Measurements from ENCODE around the gene ITGB6.

The ITGB6 gene

DNA sequence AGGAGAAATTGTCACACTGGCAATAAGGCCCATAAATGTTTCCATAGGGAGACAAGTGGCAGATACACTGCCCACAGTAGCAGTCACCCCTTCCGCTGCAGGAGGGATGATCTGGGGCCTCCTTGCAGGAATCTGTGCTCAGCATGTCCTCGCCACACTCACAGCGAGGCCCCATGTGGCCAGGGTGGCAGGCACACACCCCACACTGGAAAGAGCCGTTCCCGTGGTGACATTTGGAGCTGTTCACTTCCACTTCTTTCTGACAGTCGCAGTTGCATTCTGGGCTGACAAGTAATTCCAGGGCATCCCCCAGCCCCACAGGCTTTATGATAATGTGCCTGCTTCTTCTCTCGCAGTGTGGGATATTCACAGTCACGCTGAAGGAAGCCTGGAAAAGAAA lies 62.6 kb downstream of the ITGB6 start:
- TF ChIP-seq, protein P1, sequence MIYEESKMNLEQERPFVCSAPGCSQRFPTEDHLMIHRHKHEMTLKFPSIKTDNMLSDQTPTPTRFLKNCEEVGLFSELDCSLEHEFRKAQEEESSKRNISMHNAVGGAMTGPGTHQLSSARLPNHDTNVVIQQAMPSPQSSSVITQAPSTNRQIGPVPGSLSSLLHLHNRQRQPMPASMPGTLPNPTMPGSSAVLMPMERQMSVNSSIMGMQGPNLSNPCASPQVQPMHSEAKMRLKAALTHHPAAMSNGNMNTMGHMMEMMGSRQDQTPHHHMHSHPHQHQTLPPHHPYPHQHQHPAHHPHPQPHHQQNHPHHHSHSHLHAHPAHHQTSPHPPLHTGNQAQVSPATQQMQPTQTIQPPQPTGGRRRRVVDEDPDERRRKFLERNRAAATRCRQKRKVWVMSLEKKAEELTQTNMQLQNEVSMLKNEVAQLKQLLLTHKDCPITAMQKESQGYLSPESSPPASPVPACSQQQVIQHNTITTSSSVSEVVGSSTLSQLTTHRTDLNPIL (CRISPR knock-in tag; IDR thresholded peaks at IDR 0.05; ENCODE audit: low read depth) = no peak
- TF ChIP-seq RARB (CRISPR knock-in tag; IDR thresholded peaks at IDR 0.05) (no peak), ZC3H10 (CRISPR knock-in tag; IDR thresholded peaks at IDR 0.05) (no peak), ZNF8 (CRISPR knock-in tag; IDR thresholded peaks at IDR 0.05) (no peak), ZNF565 (CRISPR knock-in tag; conservative IDR thresholded peaks at IDR 0.05; ENCODE audit: low read depth) (no peak), ARNTL (CRISPR knock-in tag; IDR thresholded peaks at IDR 0.05; ENCODE audit: borderline replicate concordance, low read depth) (no peak), GLIS3 (CRISPR knock-in tag; IDR thresholded peaks at IDR 0.05) (no peak), TOX (CRISPR knock-in tag; IDR thresholded peaks at IDR 0.05; ENCODE audit: borderline replicate concordance) (no peak), ZFP30 (CRISPR knock-in tag; IDR thresholded peaks at IDR 0.05) (no peak)
- TF ChIP-seq, protein P2, sequence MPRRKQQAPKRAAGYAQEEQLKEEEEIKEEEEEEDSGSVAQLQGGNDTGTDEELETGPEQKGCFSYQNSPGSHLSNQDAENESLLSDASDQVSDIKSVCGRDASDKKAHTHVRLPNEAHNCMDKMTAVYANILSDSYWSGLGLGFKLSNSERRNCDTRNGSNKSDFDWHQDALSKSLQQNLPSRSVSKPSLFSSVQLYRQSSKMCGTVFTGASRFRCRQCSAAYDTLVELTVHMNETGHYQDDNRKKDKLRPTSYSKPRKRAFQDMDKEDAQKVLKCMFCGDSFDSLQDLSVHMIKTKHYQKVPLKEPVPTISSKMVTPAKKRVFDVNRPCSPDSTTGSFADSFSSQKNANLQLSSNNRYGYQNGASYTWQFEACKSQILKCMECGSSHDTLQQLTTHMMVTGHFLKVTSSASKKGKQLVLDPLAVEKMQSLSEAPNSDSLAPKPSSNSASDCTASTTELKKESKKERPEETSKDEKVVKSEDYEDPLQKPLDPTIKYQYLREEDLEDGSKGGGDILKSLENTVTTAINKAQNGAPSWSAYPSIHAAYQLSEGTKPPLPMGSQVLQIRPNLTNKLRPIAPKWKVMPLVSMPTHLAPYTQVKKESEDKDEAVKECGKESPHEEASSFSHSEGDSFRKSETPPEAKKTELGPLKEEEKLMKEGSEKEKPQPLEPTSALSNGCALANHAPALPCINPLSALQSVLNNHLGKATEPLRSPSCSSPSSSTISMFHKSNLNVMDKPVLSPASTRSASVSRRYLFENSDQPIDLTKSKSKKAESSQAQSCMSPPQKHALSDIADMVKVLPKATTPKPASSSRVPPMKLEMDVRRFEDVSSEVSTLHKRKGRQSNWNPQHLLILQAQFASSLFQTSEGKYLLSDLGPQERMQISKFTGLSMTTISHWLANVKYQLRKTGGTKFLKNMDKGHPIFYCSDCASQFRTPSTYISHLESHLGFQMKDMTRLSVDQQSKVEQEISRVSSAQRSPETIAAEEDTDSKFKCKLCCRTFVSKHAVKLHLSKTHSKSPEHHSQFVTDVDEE (CRISPR knock-in tag; IDR thresholded peaks at IDR 0.05) = no peak
- ATAC-seq = no peak

DNA sequence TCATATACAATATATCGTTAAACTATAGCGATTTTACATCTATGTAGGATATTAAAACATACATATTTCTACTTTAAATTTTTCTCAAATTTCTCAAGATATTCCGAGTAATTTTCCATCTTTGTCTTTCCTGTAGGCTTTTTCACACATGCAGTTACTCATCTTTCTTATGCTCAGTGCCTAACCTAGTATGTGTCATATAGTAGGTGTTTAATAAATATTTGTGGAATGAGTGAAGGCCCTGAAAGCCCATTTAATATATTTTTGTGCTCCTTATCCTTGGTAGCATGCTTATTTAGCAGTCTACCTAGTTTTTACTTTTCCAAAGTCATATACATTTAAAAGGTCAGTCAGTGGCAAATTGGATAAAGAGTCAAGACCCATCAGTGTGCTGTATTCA lies 67.3 kb downstream of the ITGB6 start:
- no peak for ATAC-seq

More for the DNA sequence above, 67.3 kb downstream of the ITGB6 start:
- TF ChIP-seq CSDC2 (CRISPR knock-in tag; IDR thresholded peaks at IDR 0.05) = no peak
- TF ChIP-seq OSR1 (CRISPR knock-in tag; IDR thresholded peaks at IDR 0.05) = no peak
- no peak for TF ChIP-seq ZFP3 (CRISPR knock-in tag; IDR thresholded peaks at IDR 0.05)
- TF ChIP-seq, protein P3, sequence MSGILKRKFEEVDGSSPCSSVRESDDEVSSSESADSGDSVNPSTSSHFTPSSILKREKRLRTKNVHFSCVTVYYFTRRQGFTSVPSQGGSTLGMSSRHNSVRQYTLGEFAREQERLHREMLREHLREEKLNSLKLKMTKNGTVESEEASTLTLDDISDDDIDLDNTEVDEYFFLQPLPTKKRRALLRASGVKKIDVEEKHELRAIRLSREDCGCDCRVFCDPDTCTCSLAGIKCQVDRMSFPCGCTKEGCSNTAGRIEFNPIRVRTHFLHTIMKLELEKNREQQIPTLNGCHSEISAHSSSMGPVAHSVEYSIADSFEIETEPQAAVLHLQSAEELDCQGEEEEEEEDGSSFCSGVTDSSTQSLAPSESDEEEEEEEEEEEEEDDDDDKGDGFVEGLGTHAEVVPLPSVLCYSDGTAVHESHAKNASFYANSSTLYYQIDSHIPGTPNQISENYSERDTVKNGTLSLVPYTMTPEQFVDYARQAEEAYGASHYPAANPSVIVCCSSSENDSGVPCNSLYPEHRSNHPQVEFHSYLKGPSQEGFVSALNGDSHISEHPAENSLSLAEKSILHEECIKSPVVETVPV (CRISPR knock-in tag; IDR thresholded peaks at IDR 0.05) = no peak
- TF ChIP-seq ISL1 (CRISPR knock-in tag; IDR thresholded peaks at IDR 0.05) = no peak
- no peak for TF ChIP-seq GLIS3 (CRISPR knock-in tag; IDR thresholded peaks at IDR 0.05)
- TF ChIP-seq, protein P4, sequence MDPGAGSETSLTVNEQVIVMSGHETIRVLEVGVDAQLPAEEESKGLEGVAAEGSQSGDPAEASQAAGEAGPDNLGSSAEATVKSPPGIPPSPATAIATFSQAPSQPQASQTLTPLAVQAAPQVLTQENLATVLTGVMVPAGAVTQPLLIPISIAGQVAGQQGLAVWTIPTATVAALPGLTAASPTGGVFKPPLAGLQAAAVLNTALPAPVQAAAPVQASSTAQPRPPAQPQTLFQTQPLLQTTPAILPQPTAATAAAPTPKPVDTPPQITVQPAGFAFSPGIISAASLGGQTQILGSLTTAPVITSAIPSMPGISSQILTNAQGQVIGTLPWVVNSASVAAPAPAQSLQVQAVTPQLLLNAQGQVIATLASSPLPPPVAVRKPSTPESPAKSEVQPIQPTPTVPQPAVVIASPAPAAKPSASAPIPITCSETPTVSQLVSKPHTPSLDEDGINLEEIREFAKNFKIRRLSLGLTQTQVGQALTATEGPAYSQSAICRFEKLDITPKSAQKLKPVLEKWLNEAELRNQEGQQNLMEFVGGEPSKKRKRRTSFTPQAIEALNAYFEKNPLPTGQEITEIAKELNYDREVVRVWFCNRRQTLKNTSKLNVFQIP (CRISPR knock-in tag; IDR thresholded peaks at IDR 0.05; ENCODE audit: borderline replicate concordance, low read depth) = no peak
- TF ChIP-seq ZC3H10 (CRISPR knock-in tag; IDR thresholded peaks at IDR 0.05) = no peak
- TF ChIP-seq RARB (CRISPR knock-in tag; IDR thresholded peaks at IDR 0.05) = no peak
- TF ChIP-seq, protein P1 (CRISPR knock-in tag; IDR thresholded peaks at IDR 0.05; ENCODE audit: low read depth) = no peak
- TF ChIP-seq, protein P2 (CRISPR knock-in tag; IDR thresholded peaks at IDR 0.05) = no peak
- no peak for TF ChIP-seq ZFP30 (CRISPR knock-in tag; IDR thresholded peaks at IDR 0.05)
- TF ChIP-seq TOX (CRISPR knock-in tag; IDR thresholded peaks at IDR 0.05; ENCODE audit: borderline replicate concordance) = no peak
- TF ChIP-seq ZNF70 (CRISPR knock-in tag; IDR thresholded peaks at IDR 0.05) = no peak
- no peak for TF ChIP-seq PPARA (CRISPR knock-in tag; IDR thresholded peaks at IDR 0.05; ENCODE audit: borderline replicate concordance)
- TF ChIP-seq TCF4 (CRISPR knock-in tag; IDR thresholded peaks at IDR 0.05; ENCODE audit: borderline replicate concordance) = no peak
